Hypothalamus (tissue), 51 donors: Measurements from ENCODE around the gene KRTAP9-9.
"Not testable (repeated sequence)": the region's sequence is repeated elsewhere in the genome, so short reads cannot be mapped to it uniquely, and the experiment has no call there.

Experiments
- DNase-seq, 51 donors: peaks; one replicate each; lab custom pipeline; 2025; lab: John Stamatoyannopoulos, UW

The KRTAP9-9 gene

DNA sequence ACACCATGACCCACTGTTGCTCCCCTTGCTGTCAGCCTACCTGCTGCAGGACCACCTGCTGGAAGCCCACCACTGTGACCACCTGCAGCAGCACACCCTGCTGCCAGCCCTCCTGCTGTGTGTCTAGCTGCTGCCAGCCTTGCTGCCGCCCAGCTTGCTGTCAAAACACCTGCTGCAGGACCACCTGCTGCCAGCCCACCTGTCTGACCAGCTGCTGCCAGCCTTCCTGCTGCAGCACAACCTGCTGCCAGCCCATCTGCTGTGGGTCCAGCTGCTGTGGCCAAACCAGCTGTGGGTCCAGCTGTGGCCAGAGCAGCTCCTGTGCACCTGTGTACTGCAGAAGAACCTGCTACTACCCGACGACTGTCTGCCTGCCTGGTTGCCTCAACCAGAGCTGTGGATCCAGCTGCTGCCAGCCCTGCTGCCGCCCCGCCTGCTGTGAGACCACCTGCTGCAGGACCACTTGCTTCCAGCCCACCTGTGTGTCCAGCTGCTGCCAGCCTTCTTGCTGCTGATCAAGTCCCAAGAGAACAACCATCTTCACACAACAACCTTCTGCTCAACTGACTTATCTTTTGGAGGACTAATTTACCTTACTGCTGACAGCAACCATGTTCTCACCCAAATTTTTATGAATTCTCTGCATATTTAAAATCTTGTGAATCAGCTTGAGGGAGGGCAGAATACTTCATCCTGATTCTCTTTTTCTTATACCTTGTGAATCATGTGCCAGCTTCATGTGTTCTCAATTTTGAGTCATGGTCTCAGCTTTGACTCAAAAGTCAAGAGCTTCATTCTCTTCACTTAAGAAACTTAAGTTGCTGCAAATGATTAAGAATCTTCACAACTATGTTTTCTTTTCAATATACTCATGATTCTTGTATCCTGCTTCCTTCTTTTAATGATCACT, at the start of gene KRTAP9-9:
TSS of gene KRTAP9-9 (plus strand) at position 4 of the 910 bp plus-strand sequence.
- DNase-seq = not testable (repeated sequence)

GRCh38 chr17:41211845-41212466, 43.2 kb upstream of the KRTAP9-9 start:
- DNase-seq = no peak

- DNase-seq = no peak
Observed at GRCh38 chr17:41212524-41213169, 42.5 kb upstream of the KRTAP9-9 start.

DNA sequence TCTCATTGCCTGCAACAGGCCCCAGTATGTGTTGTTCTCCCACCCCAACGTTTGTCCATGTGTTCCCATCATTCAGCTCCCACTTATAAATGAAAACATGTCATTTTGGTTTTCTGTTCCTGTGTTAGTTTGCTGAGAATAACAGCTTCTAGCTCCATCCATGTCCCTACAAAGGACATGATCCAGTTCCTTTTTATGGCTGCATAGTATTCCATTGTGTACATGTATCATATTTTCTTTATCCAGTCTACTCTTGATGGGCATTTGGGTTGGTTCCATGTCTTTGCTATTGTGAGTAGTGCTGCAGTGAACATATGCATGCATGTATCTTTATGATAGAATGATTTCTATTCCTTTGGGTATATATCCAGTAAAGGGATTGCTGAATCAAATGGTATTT, 39.5 kb upstream of the KRTAP9-9 start:
- no peak for DNase-seq

DNA sequence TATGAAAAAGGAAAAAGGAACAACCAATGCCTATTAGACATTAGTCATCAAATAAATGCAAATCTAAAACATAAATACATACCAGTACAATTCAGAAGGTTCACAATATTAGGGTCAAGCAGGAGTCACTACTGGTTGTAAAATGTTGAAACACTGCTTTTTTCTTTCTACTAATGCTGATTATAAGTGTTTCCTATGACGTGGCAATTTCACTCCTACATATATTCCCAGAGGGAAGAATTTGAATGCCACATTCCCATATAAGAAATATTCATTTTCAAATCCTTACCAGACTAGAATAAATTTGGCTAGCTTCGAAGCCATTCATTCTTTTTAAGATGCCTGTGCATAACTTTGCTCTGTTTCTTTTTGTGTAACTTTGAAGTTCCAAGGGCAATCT, 31.4 kb upstream of the KRTAP9-9 start:
- no peak for DNase-seq

- DNase-seq = no peak
Observed at GRCh38 chr17:41226051-41226450, 29.1 kb upstream of the KRTAP9-9 start.

DNA sequence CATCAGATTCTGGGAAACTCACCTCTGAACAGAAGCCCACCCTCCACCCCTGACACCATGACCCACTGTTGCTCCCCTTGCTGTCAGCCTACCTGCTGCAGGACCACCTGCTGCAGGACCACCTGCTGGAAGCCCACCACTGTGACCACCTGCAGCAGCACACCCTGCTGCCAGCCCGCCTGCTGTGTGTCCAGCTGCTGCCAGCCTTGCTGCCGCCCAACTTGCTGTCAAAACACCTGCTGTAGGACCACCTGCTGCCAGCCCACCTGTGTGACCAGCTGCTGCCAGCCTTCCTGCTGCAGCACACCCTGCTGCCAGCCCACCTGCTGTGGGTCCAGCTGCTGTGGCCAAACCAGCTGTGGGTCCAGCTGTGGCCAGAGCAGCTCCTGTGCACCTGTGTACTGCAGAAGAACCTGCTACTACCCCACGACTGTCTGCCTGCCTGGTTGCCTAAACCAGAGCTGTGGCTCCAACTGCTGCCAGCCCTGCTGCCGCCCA, 28.5 kb upstream of the KRTAP9-9 start, which contains the start of gene KRTAP9-2:
TSS of gene KRTAP9-2 (plus strand) at position 51 of the 498 bp plus-strand sequence. CDS start at position 58, 7 bp downstream.
- DNase-seq = not testable (repeated sequence)

DNA sequence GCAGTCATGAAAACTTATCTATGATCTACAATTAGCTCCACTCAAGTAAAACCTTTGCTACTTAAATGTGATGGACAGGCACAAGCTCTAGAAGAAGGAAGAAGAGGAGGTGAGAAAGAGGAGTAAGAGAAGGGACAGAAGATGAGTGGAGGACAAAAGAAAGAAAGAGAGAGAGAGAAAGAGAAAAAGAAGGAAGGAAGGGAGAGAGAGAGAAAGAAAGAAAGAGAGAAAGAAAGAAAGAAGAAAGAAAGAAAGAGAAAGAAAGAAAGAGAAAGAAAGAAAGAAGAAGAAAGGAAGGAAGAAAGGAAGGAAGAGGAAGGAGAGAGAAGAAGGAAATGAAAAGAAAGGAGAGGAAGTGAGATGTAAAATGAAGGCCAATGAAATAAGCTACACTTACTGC, 25.1 kb upstream of the KRTAP9-9 start:
- DNase-seq = no peak

GRCh38 chr17:41231731-41232130, 23.5 kb upstream of the KRTAP9-9 start:
- DNase-seq = no peak

- not testable (repeated sequence) for DNase-seq
Observed at GRCh38 chr17:41232399-41233105, 22.6 kb upstream of the KRTAP9-9 start, which contains the start of gene KRTAP9-3. Gene KRTAP9-3, plus strand, starts transcription at chr17:41232449. Its CDS starts 53 bp downstream, at chr17:41232502.

DNA sequence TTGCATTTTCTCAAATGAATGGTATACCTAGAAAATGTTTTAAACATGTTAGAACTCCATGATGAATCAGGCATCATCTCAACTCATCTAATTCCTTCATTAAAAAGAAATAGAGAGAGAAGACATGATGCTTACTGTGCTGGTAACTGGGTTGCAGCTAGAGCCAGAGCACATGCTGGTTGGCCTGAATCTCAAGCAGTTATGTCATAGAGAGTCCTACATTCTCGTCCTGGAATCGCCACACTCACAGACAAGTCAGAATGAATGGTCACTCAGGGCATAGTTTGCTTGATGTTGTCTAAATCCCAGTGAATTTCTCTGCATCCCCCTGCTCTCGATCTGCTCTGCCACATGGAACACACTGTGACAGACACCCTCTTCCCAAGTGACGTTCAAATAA, 18.1 kb upstream of the KRTAP9-9 start:
- DNase-seq = not testable (repeated sequence)

GRCh38 chr17:41237949-41238437, 17.2 kb upstream of the KRTAP9-9 start, which contains the start of gene KRTAP9-8:
Gene KRTAP9-8, plus strand, starts transcription at chr17:41237999. Its CDS starts 53 bp downstream, at chr17:41238052.
- DNase-seq = not testable (repeated sequence)

- DNase-seq = not testable (repeated sequence)
Observed at GRCh38 chr17:41246995-41247787, 8.0 kb upstream of the KRTAP9-9 start.

- not testable (repeated sequence) for DNase-seq
Observed at GRCh38 chr17:41249637-41250240, 5.4 kb upstream of the KRTAP9-9 start, which contains the start of gene KRTAP9-4. Gene KRTAP9-4, plus strand, starts transcription at chr17:41249687. Its CDS starts 34 bp downstream, at chr17:41249721.

GRCh38 chr17:41251261-41251660, 3.9 kb upstream of the KRTAP9-9 start:
- no peak for DNase-seq

- no peak for DNase-seq
Observed at GRCh38 chr17:41254861-41255260, 323 bp upstream of the KRTAP9-9 start.

DNA sequence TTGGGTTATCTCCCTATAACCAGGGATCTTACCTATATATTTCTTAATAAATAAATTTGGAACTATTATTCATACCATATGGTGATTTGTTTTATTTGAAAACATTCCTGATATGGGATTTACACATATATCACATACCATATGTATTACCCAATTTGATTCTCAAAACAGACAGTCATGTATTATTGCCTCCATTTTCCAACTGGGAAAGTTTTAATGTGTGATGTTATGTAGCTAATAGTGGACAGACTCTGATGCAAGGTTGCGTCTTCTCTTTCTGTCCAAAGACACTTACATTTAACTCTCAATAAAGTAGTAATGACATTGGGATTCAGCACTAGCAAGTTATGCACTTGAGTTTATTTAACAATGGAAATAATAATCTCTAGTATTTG, 1.1 kb downstream of the KRTAP9-9 start:
- DNase-seq = no peak

GRCh38 chr17:41258406-41258805, 3.2 kb downstream of the KRTAP9-9 start:
- no peak for DNase-seq

DNA sequence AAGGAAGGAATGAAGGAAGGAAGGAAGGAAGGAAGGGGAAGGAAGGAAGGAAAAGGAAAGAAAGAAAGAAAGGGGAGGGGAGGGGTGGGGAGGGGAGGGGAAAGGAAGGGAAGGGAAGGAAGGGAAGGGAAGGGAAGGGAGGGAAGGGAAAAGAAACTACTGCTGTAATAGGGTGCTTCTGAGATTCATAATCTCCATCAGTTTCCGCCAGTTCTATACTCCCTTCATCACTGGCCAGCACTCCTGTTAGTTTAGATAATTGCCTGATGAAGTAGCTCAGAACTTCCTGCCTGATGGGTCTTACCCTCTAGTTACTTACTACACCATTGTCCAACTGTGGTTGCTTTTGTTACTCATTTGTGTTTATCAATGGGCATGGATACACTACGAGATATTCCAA, 8.0 kb downstream of the KRTAP9-9 start:
- no peak for DNase-seq
